ENCODE results near the gene CFAP46. TPM values are rescaled to one million over a fixed set of nuclear protein-coding genes. Genes with fewer than 3 reads are reported as not detected.

CFAP46 gene
- total and polyA plus RNA-seq, 10 of the 15 experiments (the other 5 are each of a cell fraction or from before 2014, with no cell fraction given) = 0.01 to 0.18 (median 0.03) TPM; not detected in 7

GRCh38 chr10:132786476-132786883 is 155.9 kb downstream of the CFAP46 start:
- no peaks in the 10 kb centered on the region for H4K20me1 ChIP-seq (ENCODE audit: control insufficient read depth, insufficient read depth)
- no peak overlapping the region for H2AFZ ChIP-seq (ENCODE audit: control insufficient read depth, low read depth, low read length)
- no peaks in the 10 kb centered on the region for H3K36me3 ChIP-seq (ENCODE audit: control insufficient read depth in 2 of 2, insufficient read depth in 2 of 2, low read length in 1 of 2)
- H3K4me1 ChIP-seq (ENCODE audit: control insufficient read depth, insufficient read depth, low read length) = no peaks in the 10 kb centered on the region
- no peak overlapping the region for H3K27ac ChIP-seq (ENCODE audit: control insufficient read depth, insufficient read depth)
- ChIA-PET RAD21 (ENCODE audit: unreplicated experiment) (no interaction called here), POLR2A (no interaction called here), SMC1A (ENCODE audit: uncharacterized antibody, unreplicated experiment) (no interaction called here), CTCF (no interaction called here)
- intact Hi-C loops (cut with micrococcal nuclease; ENCODE audit: unreplicated experiment) = no loop called here
- no peak overlapping the region for H3K4me3 ChIP-seq
- in situ Hi-C loops (cut with MboI) = no loop called here
- ATAC-seq (no peak), FAIRE-seq (no peak), DNase-seq (ENCODE audit: low read depth, low spot score) (no peak)
- no peaks in the 10 kb centered on the region; the same call in 2 of the 3 replicates for H3K9me3 ChIP-seq (replicated peaks; ENCODE audit: control insufficient read depth, insufficient read depth, low read length)
- 58% methylated on average over 42 of the region's 58 CpGs for WGBS (ENCODE audit: insufficient coverage, insufficient replicate concordance, low lambda C conversion rate, missing lambda C conversion rate)
- BruUV-seq (replicated peaks) = no TSS peak
- no peaks in the 10 kb centered on the region for H3K79me2 ChIP-seq (ENCODE audit: control insufficient read depth, insufficient read depth, low read length)
- no peak overlapping the region for H3K4me2 ChIP-seq (ENCODE audit: control insufficient read depth, insufficient read depth)
- no peak for TF ChIP-seq RCOR1 (conservative IDR thresholded peaks at IDR 0.05; ENCODE audit: low read depth, low read length)
- TF ChIP-seq HSF1 (IDR thresholded peaks at IDR 0.05; ENCODE audit: low read depth, low read length) = no peak
- no peak for TF ChIP-seq SMAD5 (IDR thresholded peaks at IDR 0.05; ENCODE audit: low read depth)
- no peak for TF ChIP-seq NFIC (IDR thresholded peaks at IDR 0.05; ENCODE audit: low read depth, low read length)
- no peak for TF ChIP-seq NFYA (IDR thresholded peaks at IDR 0.05; ENCODE audit: borderline replicate concordance, low read depth, low read length)
- no peak for TF ChIP-seq POU2F2 (IDR thresholded peaks at IDR 0.05; ENCODE audit: borderline replicate concordance, low read depth, low read length)
- TF ChIP-seq RAD21 (IDR thresholded peaks at IDR 0.05; ENCODE audit: insufficient read depth, low read depth, low read length) = no peak
- TF ChIP-seq HCFC1 (IDR thresholded peaks at IDR 0.05; ENCODE audit: low read length) = no peak
- H3K27me3 ChIP-seq (replicated peaks in 1 of 2; ENCODE audit: control insufficient read depth in 2 of 2, insufficient read depth in 2 of 2, low read length in 1 of 2) = no peaks in the 10 kb centered on the region
- H3K9ac ChIP-seq (ENCODE audit: control insufficient read depth, insufficient read depth, low read length) = no peak overlapping the region
